HepG2 (cell line): ENCODE measurements around the gene PGGT1B. TPM values are rescaled to one million over a fixed set of nuclear protein-coding genes. Genes with fewer than 3 reads are reported as not detected.

Source experiments
- AGO1 ChIP-seq: fragments of 200-400 bp; formaldehyde crosslinking; IDR thresholded peaks from 2 replicates; pipeline ENCODE4 v1.6.1; 2017; ENCODE audit warnings: mild to moderate bottlenecking, low read depth, low read length, moderate library complexity; ENCODE audit not compliant: poor library complexity, severe bottlenecking
- KDM5B ChIP-seq: sonication (generic); formaldehyde crosslinking; IDR thresholded peaks from 2 replicates; pipeline ENCODE4 v1.4.0; 2020; ENCODE audit warnings: missing genetic modification reagents, mild to moderate bottlenecking, borderline replicate concordance
- KIAA2018 ChIP-seq: sonication (generic); formaldehyde crosslinking; IDR thresholded peaks from 2 replicates; pipeline ENCODE4 v1.5.0; 2020; ENCODE audit warnings: mild to moderate bottlenecking, missing genetic modification reagents, borderline replicate concordance
- POLR2G ChIP-seq: fragments of 200-400 bp; formaldehyde crosslinking; IDR thresholded peaks from 2 replicates; pipeline ENCODE4 v1.6.1; 2018; ENCODE audit warnings: mild to moderate bottlenecking, low read depth, low read length, moderate library complexity
- RBM39 ChIP-seq: fragments of 200-400 bp; formaldehyde crosslinking; IDR thresholded peaks from one replicate; pipeline ENCODE4 v1.6.1; 2018; ENCODE audit warnings: antibody characterized with exemption, mild to moderate bottlenecking, low read depth, low read length; ENCODE audit not compliant: poor library complexity, severe bottlenecking
- SCMH1 ChIP-seq: sonication (generic); formaldehyde crosslinking; IDR thresholded peaks from 2 replicates; pipeline ENCODE4 v1.9.0; 2021; ENCODE audit warnings: missing genetic modification reagents, mild to moderate bottlenecking, borderline replicate concordance
- ZBTB43 ChIP-seq: sonication (generic); formaldehyde crosslinking; conservative IDR thresholded peaks from 2 replicates; pipeline ENCODE4 v1.4.0; 2020; ENCODE audit warnings: missing genetic modification reagents
- ZNF510 ChIP-seq: sonication (generic); formaldehyde crosslinking; IDR thresholded peaks from 2 replicates; pipeline ENCODE4 v1.4.0; 2020; ENCODE audit warnings: low read depth, mild to moderate bottlenecking, missing genetic modification reagents
- ZNF589 ChIP-seq: sonication (generic); formaldehyde crosslinking; conservative IDR thresholded peaks from 2 replicates; pipeline ENCODE4 v1.8.0; 2022; ENCODE audit warnings: mild to moderate bottlenecking, moderate library complexity, missing genetic modification reagents
- polyA plus RNA-seq, 8 experiments: library from polyadenylated mRNA; depleted of rRNA in 3 of 8; stranded (reverse) in 7 of 8; unstranded in 1 of 8; fragments of >200 nt; fragmentation: Illumina TruSeq in 4 of 8; extraction: Trizol in 4 of 8; gene quantifications; 2 replicates each; pipeline versions ENCODE4 v1.2.1 to v1.2.3, GENCODE V29; 2011 to 2016; ENCODE audit warnings: low read depth in 4 of 8, missing spikeins in 1 of 8, mixed read lengths in 1 of 8; ENCODE audit not compliant: insufficient read depth in 1 of 8
- total RNA-seq, 5 experiments: library from RNA; depleted of rRNA; stranded (reverse); fragments of >200 nt; fragmentation: Illumina TruSeq; extraction: Trizol; gene quantifications; 2 replicates each; pipeline ENCODE4 v1.2.3, GENCODE V29; 2016; ENCODE audit warnings: low read depth in 1 of 5
- TF ChIP-seq, protein P1 (sequence below): sonication (generic); formaldehyde crosslinking; IDR thresholded peaks from 2 replicates; pipeline ENCODE4 v1.5.1; 2020; ENCODE audit warnings: mild to moderate bottlenecking, missing genetic modification reagents, borderline replicate concordance

The PGGT1B gene
- total and polyA plus RNA-seq, 2 of the 13 experiments (the other 11 are each of a cell fraction or from before 2014, with no cell fraction given) = 2.4 to 42.7 TPM

- TF ChIP-seq KIAA2018 (CRISPR knock-in tag) (no peak), POLR2G (no peak), ZNF510 (CRISPR knock-in tag) (no peak), KDM5B (CRISPR knock-in tag) (no peak), ZBTB43 (CRISPR knock-in tag) (no peak), RBM39 (no peak), ZNF589 (no peak), AGO1 (no peak), SCMH1 (CRISPR knock-in tag) (no peak)
- TF ChIP-seq, protein P1, sequence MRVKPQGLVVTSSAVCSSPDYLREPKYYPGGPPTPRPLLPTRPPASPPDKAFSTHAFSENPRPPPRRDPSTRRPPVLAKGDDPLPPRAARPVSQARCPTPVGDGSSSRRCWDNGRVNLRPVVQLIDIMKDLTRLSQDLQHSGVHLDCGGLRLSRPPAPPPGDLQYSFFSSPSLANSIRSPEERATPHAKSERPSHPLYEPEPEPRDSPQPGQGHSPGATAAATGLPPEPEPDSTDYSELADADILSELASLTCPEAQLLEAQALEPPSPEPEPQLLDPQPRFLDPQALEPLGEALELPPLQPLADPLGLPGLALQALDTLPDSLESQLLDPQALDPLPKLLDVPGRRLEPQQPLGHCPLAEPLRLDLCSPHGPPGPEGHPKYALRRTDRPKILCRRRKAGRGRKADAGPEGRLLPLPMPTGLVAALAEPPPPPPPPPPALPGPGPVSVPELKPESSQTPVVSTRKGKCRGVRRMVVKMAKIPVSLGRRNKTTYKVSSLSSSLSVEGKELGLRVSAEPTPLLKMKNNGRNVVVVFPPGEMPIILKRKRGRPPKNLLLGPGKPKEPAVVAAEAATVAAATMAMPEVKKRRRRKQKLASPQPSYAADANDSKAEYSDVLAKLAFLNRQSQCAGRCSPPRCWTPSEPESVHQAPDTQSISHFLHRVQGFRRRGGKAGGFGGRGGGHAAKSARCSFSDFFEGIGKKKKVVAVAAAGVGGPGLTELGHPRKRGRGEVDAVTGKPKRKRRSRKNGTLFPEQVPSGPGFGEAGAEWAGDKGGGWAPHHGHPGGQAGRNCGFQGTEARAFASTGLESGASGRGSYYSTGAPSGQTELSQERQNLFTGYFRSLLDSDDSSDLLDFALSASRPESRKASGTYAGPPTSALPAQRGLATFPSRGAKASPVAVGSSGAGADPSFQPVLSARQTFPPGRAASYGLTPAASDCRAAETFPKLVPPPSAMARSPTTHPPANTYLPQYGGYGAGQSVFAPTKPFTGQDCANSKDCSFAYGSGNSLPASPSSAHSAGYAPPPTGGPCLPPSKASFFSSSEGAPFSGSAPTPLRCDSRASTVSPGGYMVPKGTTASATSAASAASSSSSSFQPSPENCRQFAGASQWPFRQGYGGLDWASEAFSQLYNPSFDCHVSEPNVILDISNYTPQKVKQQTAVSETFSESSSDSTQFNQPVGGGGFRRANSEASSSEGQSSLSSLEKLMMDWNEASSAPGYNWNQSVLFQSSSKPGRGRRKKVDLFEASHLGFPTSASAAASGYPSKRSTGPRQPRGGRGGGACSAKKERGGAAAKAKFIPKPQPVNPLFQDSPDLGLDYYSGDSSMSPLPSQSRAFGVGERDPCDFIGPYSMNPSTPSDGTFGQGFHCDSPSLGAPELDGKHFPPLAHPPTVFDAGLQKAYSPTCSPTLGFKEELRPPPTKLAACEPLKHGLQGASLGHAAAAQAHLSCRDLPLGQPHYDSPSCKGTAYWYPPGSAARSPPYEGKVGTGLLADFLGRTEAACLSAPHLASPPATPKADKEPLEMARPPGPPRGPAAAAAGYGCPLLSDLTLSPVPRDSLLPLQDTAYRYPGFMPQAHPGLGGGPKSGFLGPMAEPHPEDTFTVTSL = peak; percentile 86; the same call in 1 of the 2 replicates
Observed at GRCh38 chr5:115241881-115242642, 20.6 kb downstream of the PGGT1B start (continued).
